Measurements from ENCODE around the gene GTF2A1L.

The GTF2A1L gene

GRCh38 chr2:48709096-48710034, 91.7 kb downstream of the GTF2A1L start:
- no peak for DNase-seq

- no peak for DNase-seq
These were observed 93.7 kb downstream of the GTF2A1L start for GRCh38 chr2:48711343-48711742.

- no peak for DNase-seq
These were observed 94.5 kb downstream of the GTF2A1L start for GRCh38 chr2:48712151-48712550.

GRCh38 chr2:48713647-48714046, 96.0 kb downstream of the GTF2A1L start:
- no peak for DNase-seq

GRCh38 chr2:48714245-48714644, 96.6 kb downstream of the GTF2A1L start:
- no peak for DNase-seq

- no peak for DNase-seq
These were observed 97.6 kb downstream of the GTF2A1L start for GRCh38 chr2:48715042-48715899.

GRCh38 chr2:48715956-48716355, 98.3 kb downstream of the GTF2A1L start:
- no peak for DNase-seq

- no peak for DNase-seq
These were observed 100.2 kb downstream of the GTF2A1L start for GRCh38 chr2:48717846-48718245.

- DNase-seq = no peak
These were observed 102.0 kb downstream of the GTF2A1L start for GRCh38 chr2:48719480-48720177.

GRCh38 chr2:48721158-48721557, 103.5 kb downstream of the GTF2A1L start:
- no peak for DNase-seq

GRCh38 chr2:48722391-48722790, 104.7 kb downstream of the GTF2A1L start:
- DNase-seq = no peak

GRCh38 chr2:48723129-48723528, 105.5 kb downstream of the GTF2A1L start:
- DNase-seq = no peak

GRCh38 chr2:48724278-48724677, 106.6 kb downstream of the GTF2A1L start:
- no peak for DNase-seq

GRCh38 chr2:48725696-48726494, 108.2 kb downstream of the GTF2A1L start:
- no peak for DNase-seq

- DNase-seq = no peak
These were observed 109.9 kb downstream of the GTF2A1L start for GRCh38 chr2:48727560-48727959.

GRCh38 chr2:48728295-48728694, 110.6 kb downstream of the GTF2A1L start:
- no peak for DNase-seq

- no peak for DNase-seq
These were observed 111.2 kb downstream of the GTF2A1L start for GRCh38 chr2:48728840-48729239.
